ENCODE results near the gene FOXK2.
A peak's percentile ranks its signal among the peaks of the same experiment; 100 is the strongest.
"Not testable (repeated sequence)": the region's sequence is repeated elsewhere in the genome, so short reads cannot be mapped to it uniquely, and the experiment has no call there.

FOXK2 gene

DNA sequence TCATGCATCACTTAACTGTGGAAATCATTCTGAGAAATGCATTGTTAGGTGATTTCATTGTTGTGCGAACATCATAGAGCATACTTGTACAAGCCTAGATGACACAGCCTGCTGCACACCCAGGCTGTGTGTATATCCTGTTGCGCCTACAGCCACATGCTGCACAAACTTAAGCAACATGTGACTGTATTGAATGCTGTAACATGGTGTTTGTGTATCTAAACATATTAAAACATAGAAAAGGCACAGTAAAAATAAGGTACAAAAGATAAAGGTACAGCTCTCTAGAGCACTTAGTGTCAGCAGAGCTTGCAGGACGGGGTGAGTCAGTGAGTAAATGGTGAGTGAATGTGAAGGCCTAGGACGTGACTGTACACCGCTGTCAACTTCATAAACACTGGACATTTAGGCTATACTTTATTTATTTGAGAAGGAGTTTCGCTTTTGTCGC lies 11.9 kb downstream of the FOXK2 start:
- DNase-seq (ENCODE audit: low read depth in 1 of 2, low spot score in 1 of 2) = no peak

DNA sequence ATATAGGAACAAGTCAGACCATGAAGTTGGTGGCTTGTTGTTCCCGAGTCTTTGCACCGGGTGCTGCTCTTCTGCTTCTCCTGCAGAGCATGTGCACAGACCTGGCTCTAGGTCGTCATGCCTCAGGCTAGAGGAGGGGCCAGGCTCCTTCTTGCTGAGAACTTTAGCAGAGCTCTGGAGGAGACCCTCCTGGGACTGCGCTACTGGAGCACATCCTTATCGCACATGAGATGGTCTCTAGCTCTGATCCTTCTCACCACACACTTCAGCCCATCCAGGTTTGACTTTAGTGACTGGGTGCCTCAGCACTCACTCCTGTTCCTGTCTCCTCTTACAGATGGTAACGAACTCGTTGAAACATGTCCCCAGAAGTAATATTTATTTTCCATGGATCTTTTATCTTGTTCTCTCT lies 14.9 kb downstream of the FOXK2 start:
- DNase-seq (ENCODE audit: low read depth in 1 of 2, low spot score in 1 of 2) = no peak

GRCh38 chr17:82536512-82537201 lies 17.1 kb downstream of the FOXK2 start:
- no peak for DNase-seq (ENCODE audit: low read depth in 1 of 2, low spot score in 1 of 2)

GRCh38 chr17:82537228-82537627 lies 17.7 kb downstream of the FOXK2 start:
- not testable (repeated sequence) for DNase-seq (ENCODE audit: low read depth in 1 of 2, low spot score in 1 of 2)

GRCh38 chr17:82539076-82539475 lies 19.5 kb downstream of the FOXK2 start:
- DNase-seq (ENCODE audit: low read depth in 1 of 2, low spot score in 1 of 2) = not testable (repeated sequence)

DNA sequence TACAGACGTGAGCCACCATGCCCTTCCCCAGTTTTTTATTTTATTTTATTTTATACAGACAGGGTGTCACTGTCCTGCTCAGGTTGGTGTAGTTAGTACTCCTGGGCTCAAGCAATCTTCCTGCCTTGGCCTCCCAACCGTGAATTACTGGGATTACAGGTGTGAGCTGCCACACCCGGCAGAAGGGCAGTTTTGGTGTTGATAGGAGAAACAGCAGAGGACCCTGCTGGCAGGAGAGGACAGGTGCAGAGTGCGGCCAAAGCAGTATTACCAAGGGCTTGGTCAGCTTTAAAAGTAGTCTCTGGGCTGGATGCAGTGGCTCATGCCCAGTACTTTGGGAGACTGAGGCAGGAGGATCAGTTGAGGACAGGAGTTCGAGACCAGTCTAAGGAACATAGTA lies 22.9 kb downstream of the FOXK2 start:
- no peak for DNase-seq (ENCODE audit: low read depth in 1 of 2, low spot score in 1 of 2)

DNA sequence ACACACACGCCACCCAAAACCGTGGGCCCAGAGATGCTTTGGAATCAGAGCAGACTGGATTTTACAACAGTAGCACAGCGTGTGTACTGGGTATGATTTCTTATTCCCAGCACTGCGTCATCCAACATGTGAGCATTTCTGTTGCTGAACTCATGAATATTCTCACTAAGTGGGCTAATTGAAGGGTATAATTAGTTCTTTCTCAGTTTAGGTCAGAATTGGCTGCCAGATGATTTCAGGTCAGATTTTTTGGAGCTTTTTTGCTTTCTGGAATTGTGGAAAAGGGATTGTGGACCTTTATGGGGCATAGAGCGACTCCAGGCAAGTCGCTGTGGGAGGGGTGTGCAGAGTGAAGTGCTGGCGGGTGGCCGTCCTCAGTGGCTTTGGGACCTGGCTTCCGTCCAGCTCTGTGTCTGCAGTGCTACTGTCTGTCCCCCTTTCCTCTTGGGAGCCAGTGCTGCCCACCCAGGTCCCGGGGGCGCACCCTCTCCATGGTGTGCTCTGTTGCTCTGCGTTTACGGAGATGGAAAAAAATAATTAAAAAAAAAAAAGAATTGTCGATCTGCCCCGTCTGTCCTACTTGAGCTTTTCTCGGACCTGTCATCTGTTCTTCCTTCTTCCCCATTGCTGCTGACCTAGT lies 25.0 kb downstream of the FOXK2 start:
- no peak for DNase-seq (ENCODE audit: low read depth in 1 of 2, low spot score in 1 of 2)

GRCh38 chr17:82545071-82545462 lies 25.5 kb downstream of the FOXK2 start:
- DNase-seq (ENCODE audit: low read depth in 1 of 2, low spot score in 1 of 2) = no peak

DNA sequence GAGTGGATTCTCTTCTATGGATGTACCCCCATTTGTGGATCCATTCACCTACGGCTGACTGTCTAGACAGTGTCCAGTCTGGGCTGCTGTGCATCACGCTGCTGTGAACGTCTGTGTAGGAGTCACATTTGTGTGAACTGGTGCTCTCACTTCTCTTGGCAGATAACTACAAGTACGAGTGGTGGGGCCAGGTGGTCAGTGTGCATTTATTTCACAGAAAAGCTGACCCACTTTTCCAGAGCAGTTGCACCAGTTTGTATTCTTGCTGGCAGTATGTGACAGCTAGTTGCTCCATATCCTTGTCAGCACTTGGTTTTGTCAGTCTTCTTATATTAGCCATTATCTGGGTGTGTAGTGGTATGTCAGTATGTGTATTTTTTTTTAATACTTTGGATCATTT lies 28.4 kb downstream of the FOXK2 start:
- no peak for DNase-seq (ENCODE audit: low read depth in 1 of 2, low spot score in 1 of 2)

DNA sequence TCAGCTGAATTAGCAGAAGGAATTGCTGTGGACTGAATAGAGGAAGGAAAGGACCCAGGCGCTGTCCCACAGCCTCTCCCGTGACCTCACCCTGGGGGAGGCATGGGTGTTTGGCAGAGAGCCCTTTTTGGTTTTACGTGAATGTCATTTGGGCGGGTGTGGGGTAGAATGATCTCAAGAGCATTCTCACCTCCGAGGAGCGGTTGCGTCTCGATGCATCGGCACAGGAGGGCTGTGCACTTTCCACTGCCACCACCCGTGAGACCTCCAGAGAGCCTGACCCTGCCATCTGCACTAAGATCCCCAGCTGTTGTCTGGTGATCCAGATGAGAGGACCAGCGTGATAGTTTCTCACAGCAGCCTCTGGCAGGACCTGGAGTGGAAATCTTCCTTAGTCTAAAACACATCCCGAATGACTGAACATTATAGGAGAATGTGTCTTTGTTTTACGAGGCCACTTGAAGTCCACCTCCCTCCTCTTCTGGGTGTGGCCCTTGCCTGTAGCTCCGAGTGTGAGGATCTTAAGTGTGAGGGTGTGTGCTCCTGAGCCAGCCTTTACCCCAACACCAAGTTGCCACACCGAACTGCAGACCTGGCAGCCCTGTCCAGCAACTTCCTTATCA lies 29.3 kb downstream of the FOXK2 start:
- DNase-seq (ENCODE audit: low read depth in 1 of 2, low spot score in 1 of 2) = no peak

GRCh38 chr17:82551779-82552457 lies 32.4 kb downstream of the FOXK2 start:
- DNase-seq (ENCODE audit: low read depth in 1 of 2, low spot score in 1 of 2) = peak; percentile 55 to 59

- no peak for DNase-seq (ENCODE audit: low read depth in 1 of 2, low spot score in 1 of 2)
These were observed 33.0 kb downstream of the FOXK2 start for GRCh38 chr17:82552580-82552979.

DNA sequence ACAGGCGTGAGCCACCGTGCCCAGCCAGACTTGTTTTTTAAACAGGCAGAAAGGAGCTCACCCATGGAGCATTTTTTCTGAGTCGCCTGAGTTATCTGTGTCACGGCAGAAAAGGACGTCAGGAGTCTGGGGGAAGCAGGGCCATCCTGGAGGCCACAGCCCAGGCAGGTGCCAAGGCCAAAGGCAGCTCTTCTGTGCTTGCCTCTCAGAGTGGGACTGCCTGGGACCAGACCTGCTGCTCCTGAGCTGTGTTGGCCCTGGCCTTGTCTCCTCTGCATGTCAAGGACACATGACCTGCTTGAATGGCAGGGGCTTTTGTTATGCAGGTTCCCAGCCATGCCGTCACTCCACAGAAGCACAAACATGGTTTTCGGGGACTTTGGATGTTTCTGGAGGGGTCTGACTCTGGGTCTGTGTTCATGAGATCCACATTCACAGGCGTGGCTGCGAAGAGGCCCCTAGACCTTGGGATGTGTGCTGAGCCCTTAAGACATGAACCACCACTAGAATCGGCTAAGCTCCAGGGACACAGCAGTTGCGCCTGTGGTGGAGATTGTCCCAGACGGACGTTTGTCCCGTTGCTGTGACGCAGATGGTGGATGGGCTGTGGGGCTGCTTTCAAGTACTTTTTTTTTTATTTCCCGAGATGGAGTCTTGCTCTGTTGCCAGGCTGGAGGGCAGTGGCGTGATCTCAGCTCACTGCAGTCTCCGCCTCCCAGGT lies 33.8 kb downstream of the FOXK2 start:
- DNase-seq (ENCODE audit: low read depth in 1 of 2, low spot score in 1 of 2) = no peak

- DNase-seq (ENCODE audit: low read depth in 1 of 2, low spot score in 1 of 2) = not testable (repeated sequence)
These were observed 38.0 kb downstream of the FOXK2 start for GRCh38 chr17:82557510-82557909.

DNA sequence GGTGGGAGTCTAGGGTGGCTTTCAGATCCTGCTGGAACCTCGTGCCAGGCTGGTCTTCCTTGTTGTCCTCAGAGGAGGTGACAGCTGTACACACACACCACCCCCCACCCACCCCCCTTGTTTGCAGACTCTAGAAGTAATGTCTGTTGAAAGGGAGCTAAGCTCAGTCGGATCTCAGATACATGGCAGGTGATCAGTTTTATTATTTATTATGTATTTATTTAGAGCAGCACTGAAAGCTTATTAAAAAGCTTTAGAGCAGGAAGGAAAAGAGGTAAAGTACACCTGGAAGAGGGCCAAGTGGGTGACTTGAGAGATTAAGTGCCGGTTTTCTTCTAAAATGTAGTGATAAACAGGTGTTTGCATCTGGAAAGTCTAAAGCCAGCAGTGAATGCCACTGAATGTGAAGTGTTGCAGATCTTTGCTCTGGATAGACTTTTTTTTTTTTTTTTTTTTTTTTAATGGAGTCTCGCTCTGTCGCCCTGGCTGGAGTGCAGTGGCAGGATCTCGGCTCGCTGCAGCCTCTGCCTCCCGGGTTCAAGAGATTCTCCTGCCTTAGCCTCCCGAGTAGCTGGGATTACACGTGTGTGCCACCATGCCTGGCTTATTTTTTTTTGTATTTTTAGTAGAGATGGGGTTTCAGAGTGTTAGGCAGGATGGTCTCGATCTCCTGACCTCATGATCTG lies 40.2 kb downstream of the FOXK2 start:
- DNase-seq (ENCODE audit: low read depth in 1 of 2, low spot score in 1 of 2) = no peak

DNA sequence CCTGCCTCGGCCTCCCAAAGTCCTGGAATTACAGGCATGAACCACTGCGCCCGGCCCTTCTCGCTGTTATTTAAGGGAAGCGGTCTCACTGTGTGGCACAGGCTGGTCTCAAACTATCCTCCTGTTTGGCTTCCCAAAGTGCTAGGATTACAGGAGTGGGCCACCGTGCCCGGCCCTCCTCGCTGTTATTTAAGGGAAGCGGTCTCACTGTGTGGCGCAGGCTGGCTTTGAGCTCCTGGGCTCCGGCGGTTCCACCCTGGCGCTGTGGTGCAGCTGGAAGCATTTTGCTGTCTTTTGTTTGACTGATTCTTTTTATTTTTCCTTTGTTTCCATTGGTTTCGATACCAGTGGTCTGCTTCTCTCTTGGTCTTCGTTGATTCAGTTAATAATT lies 40.7 kb downstream of the FOXK2 start:
- DNase-seq (ENCODE audit: low read depth in 1 of 2, low spot score in 1 of 2) = no peak

DNA sequence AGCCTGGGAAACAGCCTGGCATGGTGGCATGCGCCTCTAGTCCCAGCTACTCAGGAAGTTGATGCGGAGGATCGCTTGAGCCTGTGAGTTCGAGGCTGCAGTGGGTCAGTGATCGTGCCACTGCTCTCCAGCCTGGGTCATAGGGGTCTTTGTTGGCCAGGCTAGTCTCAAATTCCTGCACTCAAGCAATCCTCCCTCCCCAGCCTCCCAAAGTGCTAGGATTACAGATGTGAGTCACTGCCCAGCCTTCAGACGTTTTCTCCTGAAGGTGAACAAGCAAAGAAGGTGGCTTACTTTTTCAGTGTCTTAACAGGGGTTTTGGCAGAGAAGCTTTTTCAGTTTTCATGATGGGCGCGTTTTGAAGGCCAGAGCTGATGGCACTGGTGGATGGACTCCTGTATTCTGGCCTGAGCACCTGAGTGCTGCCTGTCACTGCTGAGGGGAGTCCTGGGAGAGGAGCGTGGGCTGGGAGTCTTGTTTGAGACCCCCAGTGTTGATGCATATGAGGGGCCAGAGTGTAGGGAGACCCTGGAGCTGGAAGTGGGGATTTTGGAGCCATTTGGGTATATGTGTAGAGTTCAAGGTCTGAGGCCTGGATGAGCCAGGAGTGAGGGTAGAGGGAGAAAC lies 41.4 kb downstream of the FOXK2 start:
- no peak for DNase-seq (ENCODE audit: low read depth in 1 of 2, low spot score in 1 of 2)

- no peak for DNase-seq (ENCODE audit: low read depth in 1 of 2, low spot score in 1 of 2)
These were observed 42.0 kb downstream of the FOXK2 start for GRCh38 chr17:82561429-82562035.

- DNase-seq (ENCODE audit: low read depth in 1 of 2, low spot score in 1 of 2) = not testable (repeated sequence)
These were observed 43.2 kb downstream of the FOXK2 start for GRCh38 chr17:82562718-82563220.

GRCh38 chr17:82563318-82563717 lies 43.8 kb downstream of the FOXK2 start:
- DNase-seq (ENCODE audit: low read depth in 1 of 2, low spot score in 1 of 2) = no peak

Measured in activated T-helper 1 cell treated with anti-CD3 and anti-CD28 coated beads, Interleukin-2, amount 50 U/mL, for 16 hours (primary cell).